SK-N-MC (cell line): ENCODE results near the gene TPO.

Experiments
- DNase-seq: peaks from one replicate; pipeline ENCODE4 v3.0.0-alpha.2; 2011; ENCODE audit warnings: low read depth, low spot score
- H3K27ac ChIP-seq: fragments of 200-600 bp; sonication (generic); 2 replicates; pipeline ENCODE4 v1.5.1; 2016; ENCODE audit warnings: mixed run types
- H3K36me3 ChIP-seq: fragments of 200-600 bp; sonication (generic); 2 replicates; pipeline ENCODE4 v1.6.1; 2017; ENCODE audit warnings: antibody characterized with exemption, low read length, mixed read lengths; ENCODE audit not compliant: insufficient read depth
- H3K4me3 ChIP-seq: fragments of 200-600 bp; sonication (generic); 2 replicates; pipeline ENCODE4 v1.5.1; 2016
- H3K9ac ChIP-seq: fragments of 200-600 bp; sonication (generic); 2 replicates; pipeline ENCODE4 v1.8.0; 2017; ENCODE audit warnings: mixed run types, mixed read lengths; ENCODE audit not compliant: insufficient read length
- H3K9me3 ChIP-seq: fragments of 200-600 bp; sonication (generic); 2 replicates; pipeline ENCODE4 v1.6.1; 2017; ENCODE audit warnings: low read depth, mild to moderate bottlenecking, antibody characterized with exemption, low read length, moderate library complexity, mixed read lengths
- EZH2 ChIP-seq: fragments of 200-600 bp; sonication (generic); IDR thresholded peaks from one replicate; pipeline ENCODE4 v1.6.1; 2017; ENCODE audit warnings: antibody characterized with exemption
- FOXP2 ChIP-seq: optimal IDR thresholded peaks from 2 replicates; pipeline ENCODE3; 2011; ENCODE audit warnings: mild to moderate bottlenecking, moderate library complexity; ENCODE audit not compliant: insufficient read depth; ENCODE audit errors: extremely low read length, control extremely low read depth
- POLR2AphosphoS5 ChIP-seq: IDR thresholded peaks from 2 replicates; pipeline ENCODE4 v1.6.1; 2012; ENCODE audit warnings: mild to moderate bottlenecking, low read depth, low read length, borderline replicate concordance

The TPO gene

DNA sequence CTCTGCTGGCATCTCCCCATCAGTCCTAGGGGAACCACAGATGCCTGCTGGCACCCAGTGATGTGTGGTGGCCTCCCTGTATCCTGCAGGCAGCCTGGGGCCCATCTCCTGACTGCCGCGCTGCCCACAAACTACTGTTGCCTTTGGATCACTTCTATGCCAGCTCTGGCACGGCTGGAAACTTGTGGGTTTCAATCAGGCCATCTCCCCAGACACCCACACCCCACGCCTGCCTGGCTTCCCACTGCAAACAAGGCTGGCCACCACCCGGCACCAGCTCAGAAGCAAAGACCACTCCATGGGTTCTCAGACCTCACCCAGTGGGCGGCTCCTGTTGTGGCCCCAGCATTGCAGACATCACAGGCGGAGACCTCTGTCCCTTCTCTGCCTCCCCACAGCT, 15.1 kb upstream of the TPO start:
- Histone ChIP-seq H3K4me3 (no peak overlapping the region), H3K36me3 (no peaks in the 10 kb centered on the region), H3K27ac (no peak overlapping the region), H3K9me3 (no peaks in the 10 kb centered on the region), H3K9ac (no peak overlapping the region)
- no peak for DNase-seq
- TF ChIP-seq FOXP2 (no peak), POLR2AphosphoS5 (no peak), EZH2 (no peak)

DNA sequence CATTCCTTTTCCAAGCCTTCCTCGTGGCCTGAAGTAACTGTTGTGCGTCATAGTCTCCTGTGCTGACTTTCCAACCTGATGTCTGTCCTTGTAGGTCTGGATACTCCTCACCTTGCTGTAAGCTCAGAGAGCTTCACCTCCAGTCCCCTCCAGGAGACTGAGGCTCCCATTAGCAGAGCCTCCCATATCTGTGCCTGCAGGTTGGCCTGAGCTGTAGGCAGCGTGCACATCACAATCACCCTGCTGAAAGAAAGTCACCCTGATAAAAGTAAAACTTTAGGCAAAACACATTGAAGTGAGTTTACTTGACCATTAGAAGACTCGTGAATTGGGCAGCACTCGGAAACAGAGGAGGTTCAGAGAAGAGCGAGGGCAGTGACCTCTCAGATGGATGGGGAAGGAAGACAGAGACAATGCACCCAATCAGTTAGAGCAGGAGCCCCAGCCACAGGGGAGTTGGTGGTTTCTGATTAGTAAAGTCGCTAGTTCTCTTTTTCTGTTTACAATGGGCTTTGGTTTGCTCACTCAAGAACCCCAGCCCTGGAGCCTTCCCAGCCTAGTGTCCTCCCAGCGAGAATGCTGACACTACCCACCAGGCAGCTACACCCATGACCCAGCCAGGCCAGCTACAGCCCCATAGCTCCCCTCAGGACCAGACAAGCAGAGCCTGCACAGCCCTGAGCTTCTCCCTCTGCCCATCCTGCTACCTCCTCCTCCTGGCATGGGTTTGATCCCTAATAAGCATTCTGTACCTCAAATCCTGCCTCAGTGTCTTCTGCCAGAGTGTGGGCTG, 12.1 kb upstream of the TPO start:
- Histone ChIP-seq H3K9ac (no peak overlapping the region), H3K4me3 (no peak overlapping the region), H3K9me3 (no peaks in the 10 kb centered on the region), H3K27ac (no peak overlapping the region), H3K36me3 (no peaks in the 10 kb centered on the region)
- TF ChIP-seq FOXP2 (no peak), POLR2AphosphoS5 (no peak), EZH2 (no peak)
- no peak for DNase-seq

DNA sequence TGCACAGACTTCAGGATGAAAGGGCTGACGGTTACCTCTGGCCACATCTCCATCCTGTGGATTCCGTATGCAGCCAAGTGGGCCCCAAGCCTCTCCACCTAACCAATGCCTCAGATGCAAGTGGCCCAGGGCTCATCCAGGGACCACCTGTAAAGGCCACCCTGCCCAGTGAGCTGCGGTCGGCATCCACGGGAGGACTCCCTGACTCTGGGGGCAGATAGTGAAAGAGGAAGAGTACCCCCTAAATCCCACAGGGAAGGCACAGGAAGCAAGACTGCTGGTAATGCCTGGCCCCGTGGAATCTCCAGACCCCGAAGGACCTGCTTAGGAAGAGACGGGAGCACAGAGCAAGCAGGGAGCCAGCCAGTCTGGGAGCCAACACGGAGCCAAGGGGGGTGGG, 11.2 kb upstream of the TPO start:
- DNase-seq = no peak
- Histone ChIP-seq H3K4me3 (no peak overlapping the region), H3K36me3 (no peaks in the 10 kb centered on the region), H3K9me3 (no peaks in the 10 kb centered on the region), H3K9ac (no peak overlapping the region), H3K27ac (no peak overlapping the region)
- no peak for TF ChIP-seq EZH2
- TF ChIP-seq FOXP2 = no peak
- no peak for TF ChIP-seq POLR2AphosphoS5

DNA sequence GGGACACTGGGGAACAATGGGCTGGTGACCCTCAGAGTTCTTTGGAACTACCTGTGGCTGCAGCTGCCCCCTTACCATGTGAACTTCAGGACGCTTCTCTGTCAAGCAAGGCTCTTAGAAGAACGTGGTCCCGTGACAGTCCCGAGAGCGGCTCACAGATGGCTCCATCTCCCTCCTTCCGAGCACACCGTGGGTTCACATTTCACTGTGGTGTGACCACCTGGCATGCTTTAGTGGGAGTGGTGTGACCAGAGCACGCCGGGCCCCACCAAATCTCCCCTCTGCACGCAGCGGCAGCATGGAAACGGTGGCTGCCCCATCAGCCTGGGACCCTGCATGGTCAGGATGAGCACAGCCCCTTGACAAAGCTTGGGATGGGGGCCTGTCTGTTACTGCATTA, 9.7 kb upstream of the TPO start:
- Histone ChIP-seq H3K36me3 (no peaks in the 10 kb centered on the region), H3K4me3 (no peak overlapping the region), H3K27ac (no peak overlapping the region), H3K9ac (no peak overlapping the region), H3K9me3 (no peaks in the 10 kb centered on the region)
- DNase-seq = no peak
- no peak for TF ChIP-seq EZH2
- TF ChIP-seq FOXP2 = no peak
- no peak for TF ChIP-seq POLR2AphosphoS5

DNA sequence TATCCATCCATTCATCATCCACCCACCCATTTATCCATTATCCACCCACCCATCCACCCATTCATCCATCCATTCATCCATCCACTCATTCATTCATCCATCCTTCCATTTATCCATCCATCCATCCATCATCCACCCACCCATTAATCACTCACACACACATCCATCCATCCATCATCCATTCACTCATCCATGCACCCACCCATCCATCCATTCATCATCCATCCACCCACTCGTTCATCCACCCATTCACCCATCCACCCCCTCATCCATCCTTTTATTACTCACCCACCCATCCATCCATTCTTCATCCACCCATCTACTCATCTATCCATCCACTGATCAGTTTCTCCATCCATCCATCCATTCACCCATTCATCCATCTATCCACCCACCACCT, 8.1 kb upstream of the TPO start:
- no peaks in the 10 kb centered on the region for H3K9me3 ChIP-seq
- no peak for DNase-seq
- no peak overlapping the region for H3K4me3 ChIP-seq
- no peak overlapping the region for H3K27ac ChIP-seq
- TF ChIP-seq FOXP2 (no peak), EZH2 (no peak), POLR2AphosphoS5 (no peak)
- H3K36me3 ChIP-seq = no peaks in the 10 kb centered on the region
- H3K9ac ChIP-seq = no peak overlapping the region

DNA sequence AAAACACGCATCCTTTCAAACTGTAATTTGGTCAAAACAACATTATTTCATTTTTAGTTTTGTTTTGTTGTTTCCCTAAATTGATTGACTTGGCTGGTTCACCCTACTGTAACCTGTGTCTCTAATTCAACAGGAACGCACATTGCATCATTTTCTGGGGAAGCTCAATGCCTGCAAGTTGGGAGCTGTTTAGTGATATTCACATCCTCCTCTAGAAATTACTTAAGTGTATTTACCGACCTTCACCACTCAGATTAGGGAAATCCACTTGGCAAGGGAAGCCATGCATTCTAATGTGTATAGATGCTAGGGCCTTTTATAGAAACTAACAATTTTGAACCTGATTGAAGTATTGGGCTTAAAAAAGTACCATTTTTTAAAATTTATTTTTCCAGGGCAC, 7.3 kb upstream of the TPO start:
- Histone ChIP-seq H3K9ac (no peak overlapping the region), H3K27ac (no peak overlapping the region), H3K4me3 (no peak overlapping the region), H3K9me3 (no peaks in the 10 kb centered on the region), H3K36me3 (no peaks in the 10 kb centered on the region)
- DNase-seq = no peak
- no peak for TF ChIP-seq EZH2
- no peak for TF ChIP-seq FOXP2
- no peak for TF ChIP-seq POLR2AphosphoS5

DNA sequence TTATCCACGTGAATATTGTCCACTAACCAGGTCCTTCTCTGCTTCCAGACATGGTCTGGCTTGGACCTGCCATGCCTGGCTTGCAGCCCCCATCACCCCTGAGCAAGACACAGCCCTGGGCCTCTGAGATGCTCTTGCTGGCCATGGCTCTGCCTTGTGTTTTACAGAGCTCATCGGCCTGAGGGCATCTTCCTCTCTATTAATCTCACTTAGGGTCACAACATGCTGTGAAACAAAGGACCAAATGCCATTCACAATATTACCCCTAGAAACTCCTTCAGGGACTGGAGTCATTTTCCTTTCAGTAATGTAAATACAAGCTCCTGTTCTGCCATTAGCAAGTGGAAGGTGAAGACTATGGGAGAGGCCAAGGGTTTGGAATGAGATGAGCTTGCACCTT, 6.8 kb upstream of the TPO start:
- no peaks in the 10 kb centered on the region for H3K9me3 ChIP-seq
- TF ChIP-seq EZH2 (no peak), POLR2AphosphoS5 (no peak), FOXP2 (no peak)
- no peak for DNase-seq
- H3K9ac ChIP-seq = no peak overlapping the region
- no peak overlapping the region for H3K4me3 ChIP-seq
- H3K27ac ChIP-seq = no peak overlapping the region
- H3K36me3 ChIP-seq = no peaks in the 10 kb centered on the region

DNA sequence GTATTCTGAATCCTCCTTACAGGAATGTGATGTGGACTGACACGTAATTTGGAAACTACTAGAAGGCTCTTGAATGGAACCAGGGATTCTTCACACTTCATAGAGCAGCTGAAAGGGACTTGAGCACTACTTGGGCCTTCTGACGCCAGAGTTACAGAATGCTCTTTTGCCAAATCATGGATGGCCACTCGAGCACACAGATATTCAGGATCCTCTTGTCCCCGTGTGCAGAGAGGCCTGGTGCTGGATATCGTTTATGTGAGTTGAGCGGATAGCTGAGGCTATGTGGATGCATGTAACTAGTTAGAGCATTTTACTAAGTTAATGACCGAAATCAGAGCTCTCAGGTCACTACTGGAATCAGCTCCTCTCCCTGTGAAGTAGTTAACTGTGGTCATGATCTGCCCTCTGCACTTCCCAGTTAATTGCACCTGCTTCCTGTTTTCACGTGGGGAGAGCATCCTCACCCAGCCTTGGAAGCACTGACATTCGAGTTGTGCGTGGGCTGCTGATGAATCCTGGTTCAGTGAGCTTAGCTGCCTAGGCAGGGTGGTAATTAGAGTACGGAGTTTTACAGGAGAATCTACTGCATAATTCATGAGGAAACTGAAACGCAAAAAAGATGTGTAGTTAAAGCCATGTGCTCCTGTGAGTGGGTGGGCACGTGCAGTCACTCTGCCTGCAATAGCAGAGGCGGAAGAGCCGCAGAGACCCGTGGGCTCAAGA, 5.2 kb upstream of the TPO start:
- H3K4me3 ChIP-seq = no peak overlapping the region

More for the DNA sequence above, 5.2 kb upstream of the TPO start:
- H3K27ac ChIP-seq = no peak overlapping the region
- no peak; the same call in 1 of the 2 replicates for TF ChIP-seq POLR2AphosphoS5
- no peak for TF ChIP-seq EZH2
- no peak for TF ChIP-seq FOXP2
- peak; percentile 34 for DNase-seq
- H3K9ac ChIP-seq = no peak overlapping the region
- H3K36me3 ChIP-seq = no peaks in the 10 kb centered on the region
- no peaks in the 10 kb centered on the region for H3K9me3 ChIP-seq
